HCT116 (cell line): ENCODE measurements around the gene DIO3. TPM values are rescaled to one million over a fixed set of nuclear protein-coding genes. Genes with fewer than 3 reads are reported as not detected.

ENCODE experiments used
- ATAC-seq: fragments of 200-7000 bp; cut with Tn5 transposase; 2 replicates; pipeline ENCODE4 v1.9.1; 2020; ENCODE audit warnings: mild to moderate bottlenecking, moderate library complexity
- BruUV-seq: library from RNA; stranded (reverse); fragments of 400-500 nt; replicated peaks from 2 replicates; lab custom pipeline; 2021; lab: Mats Ljungman, UMichigan
- CTCF ChIA-PET: fragments of 300-600 bp; sonication (Branson Sonifier 250); formaldehyde crosslinking; loops from one replicate; lab custom pipeline; 2021; ENCODE audit warnings: antibody characterized with exemption; lab: Charles Lee
- POLR2A ChIA-PET: fragments of 300-600, 350-600 bp; sonication (Branson Sonifier 250); formaldehyde crosslinking; loops from one replicate; lab custom pipeline; 2021; ENCODE audit warnings: antibody characterized with exemption; lab: Charles Lee
- RAD21 ChIA-PET, 2 experiments: fragments of 300-600 bp; sonication (Branson Sonifier 250); formaldehyde crosslinking; loops; one replicate each; lab custom pipeline; 2023; ENCODE audit warnings: low total read pairs in 2 of 2; ENCODE audit not compliant: uncharacterized antibody in 2 of 2, unreplicated experiment in 2 of 2, low non-redundant PET in 1 of 2; lab: Charles Lee
- DNase-seq: peaks from one replicate; pipeline ENCODE4 v3.0.0-alpha.2; 2010; ENCODE audit warnings: low read depth, low spot score
- H2AFZ ChIP-seq: fragments of 200-600 bp; shearing (Covaris generic), sonication (generic); 2 replicates; pipeline ENCODE4 v1.6.1; 2017; ENCODE audit warnings: low read depth, mixed run types, mixed read lengths, antibody characterized with exemption, low read length; ENCODE audit not compliant: poor library complexity, severe bottlenecking
- H3K27ac ChIP-seq: 2 replicates; pipeline ENCODE4 v1.5.1; 2012; ENCODE audit warnings: low read depth, low read length
- H3K27me3 ChIP-seq: fragments of 200-600 bp; sonication (generic); 2 replicates; pipeline ENCODE4 v1.6.1; 2016; ENCODE audit warnings: mixed run types, low read length, mixed read lengths; ENCODE audit not compliant: insufficient read depth
- H3K36me3 ChIP-seq, 2 experiments: fragments of 200-500 bp in 1 of 2; fragments of 200-600 bp in 1 of 2; sonication (Bioruptor generic) in 1 of 2; sonication (generic) in 1 of 2; 2 replicates each; pipeline versions ENCODE4 v1.5.1 to v1.6.1; 2014 to 2016; ENCODE audit warnings: low read length in 2 of 2, inconsistent platforms in 1 of 2, mixed read lengths in 1 of 2, mixed run types in 1 of 2; ENCODE audit not compliant: insufficient read depth in 2 of 2, control insufficient read depth in 1 of 2
- H3K4me1 ChIP-seq, 2 experiments: fragments of 200-600 bp in 1 of 2; sonication (generic) in 1 of 2; 2 replicates each; pipeline versions ENCODE4 v1.5.1 to v1.6.1; 2012 to 2017; ENCODE audit warnings: low read length in 2 of 2, inconsistent platforms in 1 of 2, mild to moderate bottlenecking in 1 of 2, mixed read lengths in 1 of 2, mixed run types in 1 of 2, moderate library complexity in 1 of 2; ENCODE audit not compliant: insufficient read depth in 2 of 2, control insufficient read depth in 1 of 2
- H3K4me2 ChIP-seq: fragments of 200-600 bp; sonication (generic); 2 replicates; pipeline ENCODE4 v1.6.1; 2017; ENCODE audit warnings: mixed run types, low read length, mixed read lengths
- H3K4me3 ChIP-seq, 2 experiments: fragments of 200-600 bp in 1 of 2; sonication (generic) in 1 of 2; replicated peaks in 1 of 2; 2 replicates each; pipeline ENCODE4 v1.5.1; 2011 to 2016; ENCODE audit warnings: low read length in 2 of 2, control low read depth in 1 of 2, low read depth in 1 of 2, mild to moderate bottlenecking in 1 of 2, mixed read lengths in 1 of 2, mixed run types in 1 of 2
- H3K79me2 ChIP-seq: fragments of 200-600 bp; sonication (generic); 2 replicates; pipeline ENCODE4 v1.6.1; 2017; ENCODE audit warnings: mild to moderate bottlenecking, mixed run types, low read length, moderate library complexity, mixed read lengths; ENCODE audit not compliant: insufficient read depth
- H3K9ac ChIP-seq: fragments of 200-600 bp; sonication (generic); 2 replicates; pipeline ENCODE4 v1.6.1; 2016; ENCODE audit warnings: low read length, mixed read lengths
- H3K9me2 ChIP-seq: fragments of 200-600 bp; sonication (generic), shearing (Covaris generic); 2 replicates; pipeline ENCODE4 v1.6.1; 2017; ENCODE audit warnings: mixed run types, mild to moderate bottlenecking, moderate library complexity; ENCODE audit not compliant: insufficient read depth
- H3K9me3 ChIP-seq, 2 experiments: fragments of 200-500 bp in 1 of 2; fragments of 200-600 bp in 1 of 2; sonication (Bioruptor generic) in 1 of 2; sonication (generic) in 1 of 2; 2 replicates each; pipeline ENCODE4 v1.6.1; 2014 to 2017; ENCODE audit warnings: low read length in 2 of 2, mixed read lengths in 2 of 2, inconsistent platforms in 1 of 2, low read depth in 1 of 2, mild to moderate bottlenecking in 1 of 2, mixed run types in 1 of 2, moderate library complexity in 1 of 2; ENCODE audit not compliant: control insufficient read depth in 1 of 2, insufficient read depth in 1 of 2
- H4K20me1 ChIP-seq: fragments of 200-600 bp; sonication (generic), shearing (Covaris generic); 2 replicates; pipeline ENCODE4 v1.6.1; 2017; ENCODE audit warnings: mixed run types, mild to moderate bottlenecking, moderate library complexity; ENCODE audit not compliant: insufficient read depth
- RAD21 ChIP-seq: IDR thresholded peaks from 2 replicates; pipeline ENCODE4 v1.6.1; 2012; ENCODE audit warnings: low read depth, mild to moderate bottlenecking
- ZNF274 ChIP-seq: fragments of 200-500 bp; sonication (Bioruptor generic); IDR thresholded peaks from 2 replicates; pipeline ENCODE4 v1.6.1; 2014; ENCODE audit warnings: mild to moderate bottlenecking, low read depth, low read length, inconsistent platforms
- intact Hi-C: fragments of 100-400 bp; cut with micrococcal nuclease; formaldehyde crosslinking; loops from 2 replicates; pipeline ENCODE4 v1.10.0; 2022
- total RNA-seq: library from RNA; stranded (reverse); gene quantifications from one replicate; pipeline ENCODE4 v1.2.1, GENCODE V29; 2021; ENCODE audit not compliant: unreplicated experiment
- TF ChIP-seq, protein P1 (sequence below): IDR thresholded peaks from 2 replicates; pipeline ENCODE4 v1.6.1; 2011; ENCODE audit warnings: mild to moderate bottlenecking, low read length, moderate library complexity; ENCODE audit not compliant: insufficient replicate concordance; ENCODE audit errors: extremely low read depth

Gene DIO3
- total RNA-seq, 1 experiment from 2014 or later = 0.34 TPM

DNA sequence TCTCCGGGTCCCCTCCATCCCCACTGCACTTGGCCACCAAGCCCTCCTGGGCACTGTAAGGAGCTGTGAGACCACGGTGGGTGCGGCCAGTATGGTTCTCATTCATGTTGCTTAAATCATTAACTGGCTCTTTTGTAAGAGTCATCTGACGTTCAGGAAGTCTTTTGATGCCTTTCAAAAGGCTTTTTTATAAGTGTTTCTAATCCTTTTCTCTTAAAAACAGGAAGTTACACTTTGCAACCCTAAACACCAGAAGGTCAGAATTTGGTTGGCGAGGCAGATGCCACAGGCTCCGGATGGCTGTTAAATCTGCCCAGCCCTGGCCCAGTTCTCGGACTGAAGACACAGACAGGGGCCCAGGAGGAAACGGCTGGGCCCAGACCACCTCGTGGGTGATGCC is 26.1 kb upstream of the DIO3 start:
- no peak for ATAC-seq
- intact Hi-C loops = no loop called here
- Histone ChIP-seq H3K4me3 (no peak overlapping the region), H3K9ac (no peak overlapping the region), H3K27ac (no peak overlapping the region), H3K4me2 (no peak overlapping the region), H2AFZ (no peak overlapping the region), H3K27me3 (no peaks in the 10 kb centered on the region), H3K9me3 (no peaks in the 10 kb centered on the region), H3K4me1 (no peaks in the 10 kb centered on the region), H3K79me2 (no peaks in the 10 kb centered on the region), H4K20me1 (no peaks in the 10 kb centered on the region), H3K9me2 (no peaks in the 10 kb centered on the region), H3K36me3 (no peaks in the 10 kb centered on the region)
- CTCF ChIA-PET = no interaction called here
- RAD21 ChIA-PET = no interaction called here
- POLR2A ChIA-PET = no interaction called here
- no TSS peak for BruUV-seq
- no peak for DNase-seq
- no peak for TF ChIP-seq ZNF274
- no peak for TF ChIP-seq RAD21

DNA sequence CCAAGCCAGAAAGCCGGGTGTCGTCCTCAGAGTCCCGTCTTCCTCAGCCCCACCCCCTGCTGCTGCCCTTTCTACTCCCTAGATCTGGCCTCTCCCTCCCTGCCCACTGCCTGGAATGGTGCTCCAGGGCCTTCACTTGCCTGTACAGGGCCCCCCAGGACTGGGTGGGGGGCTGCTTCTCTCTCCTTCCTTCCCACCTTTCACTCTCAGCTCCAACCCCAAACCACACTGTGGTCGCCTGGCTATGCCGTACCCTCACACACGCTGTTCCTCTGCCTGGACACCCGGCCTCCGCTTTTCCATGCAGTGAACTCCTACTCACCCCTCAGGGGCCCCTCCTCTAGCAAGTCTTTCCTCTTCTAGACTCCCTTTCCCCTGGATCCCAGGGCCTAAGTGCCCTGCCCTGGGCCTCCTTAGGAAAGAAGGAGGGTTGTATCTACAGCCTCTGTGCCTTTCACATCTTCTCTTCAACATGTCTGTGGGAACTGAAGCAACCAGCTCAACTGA is 25.5 kb upstream of the DIO3 start:
- ATAC-seq (no peak), DNase-seq (no peak)
- Histone ChIP-seq H3K27ac (no peak overlapping the region), H3K36me3 (no peaks in the 10 kb centered on the region), H3K27me3 (no peaks in the 10 kb centered on the region), H3K4me2 (no peak overlapping the region), H3K4me3 (no peak overlapping the region), H2AFZ (no peak overlapping the region), H3K9me2 (no peaks in the 10 kb centered on the region), H3K4me1 (no peaks in the 10 kb centered on the region), H4K20me1 (no peaks in the 10 kb centered on the region), H3K9me3 (no peaks in the 10 kb centered on the region), H3K79me2 (no peaks in the 10 kb centered on the region), H3K9ac (no peak overlapping the region)
- CTCF ChIA-PET = no interaction called here
- RAD21 ChIA-PET = no interaction called here
- intact Hi-C loops = no loop called here
- BruUV-seq = no TSS peak
- TF ChIP-seq, protein P1, sequence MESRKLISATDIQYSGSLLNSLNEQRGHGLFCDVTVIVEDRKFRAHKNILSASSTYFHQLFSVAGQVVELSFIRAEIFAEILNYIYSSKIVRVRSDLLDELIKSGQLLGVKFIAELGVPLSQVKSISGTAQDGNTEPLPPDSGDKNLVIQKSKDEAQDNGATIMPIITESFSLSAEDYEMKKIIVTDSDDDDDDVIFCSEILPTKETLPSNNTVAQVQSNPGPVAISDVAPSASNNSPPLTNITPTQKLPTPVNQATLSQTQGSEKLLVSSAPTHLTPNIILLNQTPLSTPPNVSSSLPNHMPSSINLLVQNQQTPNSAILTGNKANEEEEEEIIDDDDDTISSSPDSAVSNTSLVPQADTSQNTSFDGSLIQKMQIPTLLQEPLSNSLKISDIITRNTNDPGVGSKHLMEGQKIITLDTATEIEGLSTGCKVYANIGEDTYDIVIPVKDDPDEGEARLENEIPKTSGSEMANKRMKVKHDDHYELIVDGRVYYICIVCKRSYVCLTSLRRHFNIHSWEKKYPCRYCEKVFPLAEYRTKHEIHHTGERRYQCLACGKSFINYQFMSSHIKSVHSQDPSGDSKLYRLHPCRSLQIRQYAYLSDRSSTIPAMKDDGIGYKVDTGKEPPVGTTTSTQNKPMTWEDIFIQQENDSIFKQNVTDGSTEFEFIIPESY = no peak
- no peak for TF ChIP-seq RAD21
- POLR2A ChIA-PET = no interaction called here
